Heart right ventricle (tissue), 16 donors: Measurements from ENCODE around the gene GRID1. TPM values are rescaled to one million over a fixed set of nuclear protein-coding genes. Genes with fewer than 3 reads are reported as not detected.

Source experiments
- ATAC-seq, 8 donors: fragments of 200-7000 bp; cut with Tn5 transposase; one replicate each; pipeline ENCODE4 v1.9.1; 2020; ENCODE audit warnings: mild to moderate bottlenecking in 8 of 8, moderate library complexity in 8 of 8, moderate number of reproducible peaks in 1 of 8
- DNase-seq, 2 donors: peaks; one replicate each; pipeline ENCODE4 v3.0.0-alpha.2; 2020
- H3K27ac ChIP-seq, 10 donors: fragments of 200-600 bp; sonication (generic) in 2 of 10; one replicate each; pipeline versions ENCODE4 v1.5.0 to v1.8.0; 2020 to 2022; ENCODE audit warnings: mild to moderate bottlenecking in 3 of 10
- H3K27me3 ChIP-seq, 7 donors: fragments of 200-600 bp; one replicate each; pipeline ENCODE4 v1.8.0; 2021 to 2022; ENCODE audit warnings: mild to moderate bottlenecking in 2 of 7
- H3K36me3 ChIP-seq, 9 donors: fragments of 200-600 bp; sonication (generic) in 1 of 9; one replicate each; pipeline versions ENCODE4 v1.5.0 to v1.8.0; 2020 to 2022; ENCODE audit warnings: mild to moderate bottlenecking in 2 of 9
- H3K4me1 ChIP-seq, 9 donors: fragments of 200-600 bp; sonication (generic) in 1 of 9; one replicate each; pipeline versions ENCODE4 v1.5.0 to v1.8.0; 2020 to 2022; ENCODE audit warnings: mild to moderate bottlenecking in 4 of 9
- H3K4me3 ChIP-seq, 10 donors: fragments of 200-600 bp; sonication (generic) in 2 of 10; one replicate each; pipeline versions ENCODE4 v1.5.0 to v1.8.0; 2020 to 2022; ENCODE audit warnings: mild to moderate bottlenecking in 7 of 10, moderate library complexity in 2 of 10
- H3K9me3 ChIP-seq, 11 donors: fragments of 200-600 bp in 10 of 11; sonication (generic) in 2 of 11; one replicate each; pipeline versions ENCODE4 v1.5.0 to v1.8.0; 2013 to 2022; ENCODE audit warnings: mild to moderate bottlenecking in 2 of 11, control low read depth in 1 of 11, moderate library complexity in 1 of 11
- CTCF ChIP-seq, 9 donors: fragments of 200-600 bp; sonication (generic) in 2 of 9; IDR thresholded peaks; one replicate each; pipeline versions ENCODE4 v1.5.0 to v1.8.0; 2021 to 2022; ENCODE audit warnings: antibody characterized with exemption in 9 of 9, mild to moderate bottlenecking in 5 of 9, moderate library complexity in 1 of 9
- WGBS, 2 donors: extraction: QIAGEN DNeasy Blood & Tissue Kit; methylation state at CpG; one replicate each; pipeline ENCODE4 v1.1.7; 2013; ENCODE audit warnings: inconsistent platforms in 1 of 2; 5-methylcytosine and 5-hydroxymethylcytosine counted together
- intact Hi-C, 10 donors: fragments of 100-400 bp; cut with DNase I; formaldehyde crosslinking; loops; one replicate each; pipeline versions ENCODE4 v1.11.1 to v1.14.2; 2022
- polyA plus RNA-seq, 2 donors: library from polyadenylated mRNA; stranded (reverse); fragments of 200-250 nt; gene quantifications; one replicate each; pipeline ENCODE4 v1.2.3, GENCODE V29; 2013
- total RNA-seq, 10 donors: library from RNA; stranded (reverse); fragmentation: NEBNext Ultra II Directional in 3 of 10; extraction: Animal tissue kit (Norgen Biotek cat#: 25700) in 3 of 10; gene quantifications; one replicate each; pipeline versions ENCODE4 v1.2.1 to v1.2.4, GENCODE V29; 2021 to 2023
- donor health status: Arrhythmogenic right ventricular cardiomyopathy.
- donor health status: ischemic (EF 13 %, LVEDD 7.1; RV severe dilation, severe dysfunction).
- donor health status: healthy with polysubstance abuse.
- donor health status: DM: no; HTN: yes; CAD: no.
- donor health status: DM: no; HTN: no; CAD: no.
- donor health status: ischemic (EF 25% LVEDD 6.9; RV normal size, moderate dysfunction).
- donor health status: ischemic (EF 25% LVEDD 5.7; RV mildly dilated, moderate dysfunction).
- donor health status: healthy.
- donor health status: DM: yes; HTN: yes; CAD: no.
- donor health status: Ischemic cardiomyopathy.
- donor health status: ischemic (EF 35%, LVEDD 5.7; RV mildly dilated, moderate dysfunction).
- donor health status: nonischemic (EF 11% LVEDD 7.7; RV severe dilation, severe dysfunction).
- donor health status: DM: yes; HTN: yes; CAD: no.
- donor health status: PGD.
- donor health status: ischemic (EF 29% LVEDD 5.4; RV normal size, mild dysfunction).
- donor health status: nonischemic (EF 23%, LVEDD 6.1; RV moderate dilation, normal function).

Gene GRID1
- total and polyA plus RNA-seq, 12 donors = 0.44 to 3.4 (median 1.5) TPM

GRCh38 chr10:85604136-85604725, 762.4 kb downstream of the GRID1 start:
- 83 to 92% methylated on average over 5 of the region's 5 CpGs for WGBS, 2 donors
- Histone ChIP-seq H3K27ac (no peak overlapping the region), H3K27me3 (no peaks in the 10 kb centered on the region), H3K36me3 (no peaks in the 10 kb centered on the region), H3K4me3 (no peak overlapping the region), H3K9me3 (no peaks in the 10 kb centered on the region), H3K4me1 (no peaks in the 10 kb centered on the region)
- intact Hi-C loops = no loop called here
- DNase-seq = no peak
- ATAC-seq = no peak
- TF ChIP-seq CTCF (IDR thresholded peaks at IDR 0.05) = no peak

GRCh38 chr10:85603151-85603940, 763.2 kb downstream of the GRID1 start:
- Histone ChIP-seq H3K4me1 (no peaks in the 10 kb centered on the region), H3K27ac (no peak overlapping the region), H3K36me3 (no peaks in the 10 kb centered on the region), H3K4me3 (no peak overlapping the region), H3K27me3 (no peaks in the 10 kb centered on the region), H3K9me3 (no peaks in the 10 kb centered on the region)
- TF ChIP-seq CTCF (IDR thresholded peaks at IDR 0.05) = no peak
- intact Hi-C loops = no loop called here
- DNase-seq (no peak), ATAC-seq (no peak)
- WGBS, 2 donors = 76 to 78% methylated on average over 5 of the region's 5 CpGs

DNA sequence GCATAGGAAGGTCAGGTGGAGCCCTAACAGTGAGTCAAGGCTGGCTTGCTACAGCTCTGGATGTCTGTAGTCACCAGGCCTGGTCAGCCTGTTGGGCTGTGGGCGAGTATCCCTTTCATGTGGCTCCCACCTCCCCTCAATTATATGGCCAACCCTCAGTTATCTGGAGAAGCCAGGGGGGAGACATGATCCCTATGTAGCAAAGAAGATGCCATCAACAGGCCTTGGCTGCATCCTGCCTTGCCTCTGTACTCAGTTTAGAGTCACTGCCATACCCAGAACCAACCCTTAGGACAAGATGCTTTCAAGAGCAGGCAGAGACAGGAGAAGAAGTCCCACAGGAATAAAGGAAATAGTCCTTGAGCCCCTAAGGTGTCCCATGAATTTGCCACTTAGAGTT, 763.9 kb downstream of the GRID1 start:
- DNase-seq (no peak), ATAC-seq (no peak)
- no peak overlapping the region for H3K27ac ChIP-seq
- no peaks in the 10 kb centered on the region for H3K4me1 ChIP-seq
- H3K36me3 ChIP-seq = no peaks in the 10 kb centered on the region
- no peak for TF ChIP-seq CTCF (IDR thresholded peaks at IDR 0.05)
- H3K4me3 ChIP-seq = no peak overlapping the region
- no peaks in the 10 kb centered on the region for H3K27me3 ChIP-seq
- intact Hi-C loops = no loop called here
- 76 to 81% methylated on average over 1 of the region's 1 CpG for WGBS, 2 donors
- H3K9me3 ChIP-seq = no peaks in the 10 kb centered on the region

DNA sequence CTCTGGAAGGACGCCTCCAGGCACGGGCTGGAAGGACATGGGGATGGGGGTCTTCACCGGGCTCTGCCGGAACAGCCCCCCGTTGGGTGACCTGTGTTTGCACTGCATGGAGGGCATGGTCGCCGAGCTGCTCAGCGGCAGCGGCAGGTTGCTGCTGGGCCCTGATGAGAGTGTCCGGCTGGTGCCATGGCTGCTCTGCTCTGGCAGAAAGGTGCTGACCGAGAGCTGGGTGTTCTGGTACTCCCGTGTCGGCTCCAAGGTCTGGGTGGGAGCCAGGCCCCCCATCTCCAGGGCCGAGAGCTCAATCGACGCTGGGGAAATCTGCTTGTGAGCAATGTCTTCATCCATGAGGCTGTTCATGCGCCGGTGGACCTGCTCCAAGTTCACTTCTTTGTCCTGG, 764.3 kb downstream of the GRID1 start:
- TF ChIP-seq CTCF (IDR thresholded peaks at IDR 0.05) = no peak
- H3K27me3 ChIP-seq = peaks cover 0 to 3% (median 0%) of the 10 kb centered on the region in 7 donors
- WGBS, 2 donors = 92% methylated on average over 18 of the region's 18 CpGs
- no peaks in the 10 kb centered on the region for H3K9me3 ChIP-seq
- H3K36me3 ChIP-seq = no peaks in the 10 kb centered on the region
- no peak overlapping the region for H3K4me3 ChIP-seq
- DNase-seq = no peak
- intact Hi-C loops = no loop called here
- H3K27ac ChIP-seq = no peak overlapping the region
- ATAC-seq = no peak
- no peaks in the 10 kb centered on the region for H3K4me1 ChIP-seq
